Esophagus squamous epithelium (tissue), 5 donors: ENCODE data around the gene CAMKMT. TPM values are rescaled to one million over a fixed set of nuclear protein-coding genes. Genes with fewer than 3 reads are reported as not detected.

ENCODE experiments used
- DNase-seq: peaks from one replicate; lab custom pipeline; 2025; lab: John Stamatoyannopoulos, UW
- H3K27ac ChIP-seq, 4 donors: fragments of 200-600 bp; sonication (generic); one replicate each; pipeline ENCODE4 v1.5.1; 2016 to 2019; ENCODE audit warnings: mild to moderate bottlenecking in 1 of 4
- H3K27me3 ChIP-seq, 4 donors: fragments of 200-600 bp; sonication (generic); 1 replicate in 3 of 4; 2 replicates in 1 of 4; pipeline versions ENCODE4 v1.5.1 to v1.6.0; 2017 to 2021; ENCODE audit warnings: antibody characterized with exemption in 1 of 4
- H3K36me3 ChIP-seq, 3 donors: fragments of 200-600 bp; sonication (generic); one replicate each; pipeline ENCODE4 v1.5.1; 2016 to 2019
- H3K4me1 ChIP-seq, 3 donors: fragments of 200-600 bp; sonication (generic); one replicate each; pipeline ENCODE4 v1.5.1; 2017 to 2019
- H3K4me3 ChIP-seq, 4 donors: fragments of 200-600 bp; sonication (generic); 1 replicate in 3 of 4; 2 replicates in 1 of 4; pipeline ENCODE4 v1.5.1; 2016 to 2019; ENCODE audit warnings: mild to moderate bottlenecking in 2 of 4, moderate library complexity in 1 of 4
- H3K9me3 ChIP-seq, 3 donors: fragments of 200-600 bp; sonication (generic); one replicate each; pipeline ENCODE4 v1.5.1; 2016 to 2019
- CTCF ChIP-seq, 6 experiments: fragments of 450-650 bp in 4 of 6; fragments of 200-600 bp in 2 of 6; sonication (generic) in 2 of 6; IDR thresholded peaks; one replicate each; pipeline ENCODE4 v1.5.1; 2016 to 2019; ENCODE audit warnings: antibody characterized with exemption in 6 of 6, mild to moderate bottlenecking in 4 of 6, moderate library complexity in 4 of 6
- POLR2A ChIP-seq, 4 donors: fragments of 450-650 bp; IDR thresholded peaks; one replicate each; pipeline ENCODE4 v1.6.1; 2017; ENCODE audit warnings: antibody characterized with exemption in 4 of 4, mild to moderate bottlenecking in 4 of 4, moderate library complexity in 3 of 4
- WGBS, 2 donors: methylation state at CpG; one replicate each; pipeline ENCODE4 v1.1.5; 2018; 5-methylcytosine and 5-hydroxymethylcytosine counted together
- intact Hi-C: fragments of 100-400 bp; cut with DNase I; formaldehyde crosslinking; loops from one replicate; pipeline ENCODE4 v1.15.0; 2022
- total RNA-seq, 4 donors: library from RNA; depleted of rRNA; stranded (reverse); fragments of >200 nt; gene quantifications; one replicate each; pipeline ENCODE4 v1.1.0, GENCODE V29; 2016
- donor health status: DM: yes; HTN: yes; CAD: no.

The CAMKMT gene
- total RNA-seq, 4 donors from 2014 or later: 5.7 to 14.4 (median 10.6) TPM

GRCh38 chr2:44766777-44767176, 405.0 kb downstream of the CAMKMT start:
- WGBS, 2 donors: 96 to 100% methylated on average over 1 of the region's 1 CpG
- intact Hi-C loops: no loop called here
- H3K36me3 ChIP-seq: no peaks in the 10 kb centered on the region

GRCh38 chr2:44767691-44768090, 405.9 kb downstream of the CAMKMT start:
- no peak overlapping the region for H3K4me3 ChIP-seq
- TF ChIP-seq POLR2A (IDR thresholded peaks at IDR 0.05): no peak
- no peak for TF ChIP-seq CTCF (IDR thresholded peaks at IDR 0.05)
- no peaks in the 10 kb centered on the region for H3K36me3 ChIP-seq
- peaks cover 0 to 17% (median 0%) of the 10 kb centered on the region in 4 donors for H3K27me3 ChIP-seq
- intact Hi-C loops: no loop called here
- H3K27ac ChIP-seq: no peak overlapping the region
- no peaks in the 10 kb centered on the region for H3K9me3 ChIP-seq
- DNase-seq: no peak
- 77 to 94% methylated on average over 8 of the region's 8 CpGs for WGBS, 2 donors
- peaks cover 0 to 10% (median 4%) of the 10 kb centered on the region in 3 donors for H3K4me1 ChIP-seq

More at GRCh38 chr2:44766777-44767176, 405.0 kb downstream of the CAMKMT start:
- Histone ChIP-seq H3K9me3 (no peaks in the 10 kb centered on the region), H3K4me3 (no peak overlapping the region), H3K27ac (no peak overlapping the region), H3K27me3 (peaks cover 0 to 17% (median 0%) of the 10 kb centered on the region in 4 donors), H3K4me1 (peaks cover 0 to 10% (median 4%) of the 10 kb centered on the region in 3 donors)
- DNase-seq: no peak
- TF ChIP-seq POLR2A (IDR thresholded peaks at IDR 0.05) (no peak), CTCF (IDR thresholded peaks at IDR 0.05) (no peak)

- peaks cover 0 to 10% (median 4%) of the 10 kb centered on the region in 3 donors for H3K4me1 ChIP-seq
- 33 to 64% methylated on average over 13 to 17 of the region's 42 CpGs for WGBS, 2 donors
- TF ChIP-seq POLR2A (IDR thresholded peaks at IDR 0.05) (no peak), CTCF (IDR thresholded peaks at IDR 0.05) (no peak)
- peak overlapping the region in 1 of 4 donors; percentile 38 for H3K4me3 ChIP-seq
- intact Hi-C loops: no loop called here
- no peaks in the 10 kb centered on the region for H3K9me3 ChIP-seq
- H3K27me3 ChIP-seq: peaks cover 0 to 17% (median 0%) of the 10 kb centered on the region in 4 donors
- no peak overlapping the region for H3K27ac ChIP-seq
- no peak for DNase-seq
- H3K36me3 ChIP-seq: no peaks in the 10 kb centered on the region
Observed at GRCh38 chr2:44768438-44769236, 406.9 kb downstream of the CAMKMT start.

- no peak overlapping the region for H3K27ac ChIP-seq
- H3K4me1 ChIP-seq: peaks cover 0 to 10% (median 4%) of the 10 kb centered on the region in 3 donors
- no peaks in the 10 kb centered on the region for H3K36me3 ChIP-seq
- peaks cover 0 to 17% (median 0%) of the 10 kb centered on the region in 4 donors for H3K27me3 ChIP-seq
- no peak overlapping the region for H3K4me3 ChIP-seq
- WGBS, 2 donors: 94 to 95% methylated on average over 9 of the region's 9 CpGs
- TF ChIP-seq POLR2A (IDR thresholded peaks at IDR 0.05): no peak
- no peak for TF ChIP-seq CTCF (IDR thresholded peaks at IDR 0.05)
- DNase-seq: no peak
- intact Hi-C loops: no loop called here
- no peaks in the 10 kb centered on the region for H3K9me3 ChIP-seq
Observed at GRCh38 chr2:44769349-44770011, 407.7 kb downstream of the CAMKMT start.
